NOMO-1 treated with dmso at 0.1 percent for 144 hours (cell line): ENCODE data around the gene LDLRAD4.

Source experiments
- DNase-seq: peaks from one replicate; lab custom pipeline; 2025; ENCODE audit not compliant: unreplicated experiment; lab: John Stamatoyannopoulos, UW

The LDLRAD4 gene

GRCh38 chr18:13499803-13500202, 281.2 kb downstream of the LDLRAD4 start:
- no peak for DNase-seq

DNA sequence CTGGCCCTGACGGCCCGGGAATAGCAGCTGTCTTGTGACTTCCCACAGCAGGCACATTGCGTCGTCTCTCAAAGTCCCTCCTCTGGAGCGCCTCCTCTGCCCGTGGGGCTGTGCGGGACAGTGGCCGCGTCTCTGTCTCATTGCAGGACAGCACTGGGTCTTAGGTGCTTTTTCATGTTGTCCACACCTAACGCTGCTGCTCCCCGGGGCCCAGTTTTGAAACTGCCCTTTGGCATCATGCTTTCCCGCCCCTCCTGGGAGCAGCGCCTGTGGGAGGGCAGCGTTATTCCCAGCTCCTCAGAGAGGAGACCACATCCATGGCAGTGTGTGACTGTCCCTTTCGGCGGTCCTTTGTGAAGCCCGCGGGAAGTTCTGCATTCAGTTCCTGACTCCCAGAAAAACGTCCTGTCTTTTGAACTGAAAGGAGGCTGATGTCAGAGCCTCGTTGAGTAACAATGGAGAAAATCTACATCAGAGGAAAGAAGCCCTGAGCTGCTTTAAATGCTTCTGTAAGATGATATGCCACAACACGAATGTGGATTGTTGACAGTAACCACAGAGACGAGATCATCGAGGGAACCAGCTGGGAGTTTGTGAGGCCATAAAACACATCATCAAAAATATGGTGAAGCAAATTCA, 281.8 kb downstream of the LDLRAD4 start:
- no peak for DNase-seq

GRCh38 chr18:13500869-13501542, 282.4 kb downstream of the LDLRAD4 start:
- DNase-seq: no peak

- DNase-seq: no peak
Measured at GRCh38 chr18:13501543-13501887, 283.0 kb downstream of the LDLRAD4 start.

- DNase-seq: no peak
Measured at GRCh38 chr18:13501891-13502290, 283.3 kb downstream of the LDLRAD4 start.

GRCh38 chr18:13502585-13502984, 284.0 kb downstream of the LDLRAD4 start:
- DNase-seq: no peak

DNA sequence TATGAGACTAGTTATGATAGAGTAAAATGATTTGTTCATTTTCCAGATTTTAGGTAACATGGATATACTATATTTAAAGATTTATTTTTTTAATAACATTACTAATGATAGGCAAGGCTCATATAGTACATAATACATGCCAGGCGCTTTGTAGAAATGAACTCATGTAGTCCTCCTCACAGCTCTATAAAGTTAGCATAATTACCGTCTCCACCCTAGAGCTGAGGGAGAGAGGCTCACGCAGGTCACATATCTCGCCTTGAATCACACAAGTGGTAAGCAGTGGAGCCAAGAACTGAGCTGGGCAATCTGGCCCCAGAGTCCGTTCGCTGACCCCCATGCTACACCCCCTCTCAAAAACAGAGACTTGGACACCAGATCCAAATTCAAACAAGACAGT, 285.3 kb downstream of the LDLRAD4 start:
- no peak for DNase-seq

DNA sequence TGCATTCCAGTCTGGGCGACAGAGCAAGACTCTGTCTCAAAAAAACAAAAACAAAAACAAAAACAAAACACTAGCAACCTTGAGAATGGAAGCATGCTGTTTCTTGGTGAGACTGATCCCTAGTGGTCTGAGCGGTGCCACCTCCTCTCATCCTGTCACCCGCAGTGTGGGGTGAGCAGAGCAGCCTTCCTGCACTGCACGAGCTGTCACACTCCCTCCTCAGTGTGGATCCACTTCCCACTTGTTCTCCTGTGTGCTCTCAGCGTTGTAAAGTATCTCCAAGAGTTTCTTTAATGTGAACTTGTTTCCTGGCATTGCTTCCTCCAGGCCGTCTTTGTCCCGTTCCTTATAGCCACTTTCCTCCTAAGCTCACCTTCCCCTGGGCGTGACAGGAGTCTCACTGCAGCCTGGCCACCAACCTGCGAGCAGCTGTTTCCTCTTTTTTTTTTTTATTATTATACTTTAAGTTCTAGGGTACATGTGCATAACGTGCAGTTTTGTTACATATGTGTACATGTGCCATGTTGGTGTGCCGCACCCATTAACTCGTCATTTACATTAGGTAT, 287.3 kb downstream of the LDLRAD4 start:
- no peak for DNase-seq

DNA sequence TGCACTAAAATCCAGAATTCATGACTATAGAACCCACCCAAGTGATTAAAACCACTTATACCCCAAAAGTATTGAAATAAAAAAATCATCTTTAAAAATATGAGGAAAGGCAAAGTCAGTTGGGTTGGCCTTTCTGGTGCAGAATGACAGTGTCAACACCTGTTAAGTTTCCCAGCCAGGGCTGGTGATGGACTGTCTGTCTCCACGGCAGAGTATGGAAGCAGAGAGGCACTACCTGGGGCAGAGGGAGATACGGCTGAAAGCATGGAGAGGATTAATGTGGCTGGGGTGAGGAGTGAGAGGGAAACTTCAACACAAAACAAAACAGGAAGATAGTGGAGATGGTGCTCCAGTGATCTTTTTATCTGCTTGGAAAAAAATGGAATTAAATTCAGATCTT, 292.0 kb downstream of the LDLRAD4 start:
- DNase-seq: no peak

DNA sequence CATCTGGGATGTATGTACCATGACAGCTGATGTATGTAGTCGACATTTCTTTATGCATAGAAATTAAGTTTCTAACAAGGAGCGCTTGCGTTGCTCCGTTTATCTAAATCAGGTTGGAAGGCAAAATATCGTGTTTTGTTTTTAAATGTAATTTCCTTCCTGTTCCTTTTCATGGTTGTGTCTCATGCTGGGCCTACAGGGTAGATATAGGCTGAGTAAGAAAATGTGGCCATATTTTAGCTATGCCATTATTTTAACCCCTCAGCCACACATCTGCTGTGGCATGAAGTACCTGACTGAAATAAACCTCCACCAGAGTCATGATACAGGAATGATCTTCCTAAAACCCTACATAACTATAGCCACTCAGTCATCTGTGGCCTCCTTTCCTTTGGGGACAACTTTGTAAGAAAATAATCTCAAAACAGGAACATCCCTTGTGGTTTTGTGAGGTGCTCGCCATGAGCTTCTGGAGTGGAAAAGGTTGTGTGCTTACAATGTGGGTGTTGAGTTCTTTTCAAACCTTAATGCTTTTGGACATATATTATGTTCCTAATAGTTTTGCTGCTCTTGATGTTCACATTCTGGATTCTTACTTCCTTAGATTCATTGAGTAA, 293.5 kb downstream of the LDLRAD4 start:
- DNase-seq: no peak

DNA sequence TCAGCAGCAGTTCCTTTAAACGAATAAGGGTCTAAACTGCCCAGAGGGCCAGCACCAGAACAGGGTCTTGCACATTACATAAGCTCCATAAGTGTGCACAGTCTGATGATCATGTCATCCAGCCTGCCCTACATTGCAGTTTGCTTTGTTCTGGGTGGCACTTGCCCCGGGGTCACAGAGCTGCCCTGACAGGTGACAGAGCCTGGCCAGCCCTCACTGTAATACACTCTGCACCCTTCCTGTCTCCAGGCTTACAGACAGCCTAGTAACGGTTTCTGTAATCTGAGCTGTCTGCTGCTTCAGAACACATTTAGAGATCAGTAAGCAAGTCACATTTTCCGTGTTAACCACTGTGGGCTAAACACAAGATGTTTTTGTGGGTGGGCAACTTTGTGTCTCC, 294.5 kb downstream of the LDLRAD4 start:
- DNase-seq: no peak

GRCh38 chr18:13513481-13513880, 294.9 kb downstream of the LDLRAD4 start:
- DNase-seq: no peak

DNA sequence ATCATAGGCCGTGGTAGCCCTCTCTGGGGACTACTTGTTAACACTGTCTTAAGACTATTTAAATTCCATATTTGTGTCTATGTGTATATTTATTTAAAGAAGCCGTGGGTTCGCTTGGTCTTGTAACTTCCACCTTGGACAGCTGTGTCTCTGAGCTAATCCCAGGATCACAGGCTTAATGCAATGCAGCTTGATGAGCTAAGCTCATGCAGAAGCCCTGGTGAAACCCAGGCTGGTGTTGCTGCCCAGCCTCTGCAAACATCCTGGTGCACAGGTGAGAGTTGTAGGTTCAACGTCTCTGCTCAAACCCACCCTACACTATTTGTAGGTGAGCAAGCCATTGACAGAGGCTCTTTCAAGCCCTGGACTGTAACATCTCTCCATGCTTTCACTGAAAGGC, 296.0 kb downstream of the LDLRAD4 start:
- no peak for DNase-seq

- DNase-seq: no peak
Measured at GRCh38 chr18:13516855-13517254, 298.3 kb downstream of the LDLRAD4 start.

DNA sequence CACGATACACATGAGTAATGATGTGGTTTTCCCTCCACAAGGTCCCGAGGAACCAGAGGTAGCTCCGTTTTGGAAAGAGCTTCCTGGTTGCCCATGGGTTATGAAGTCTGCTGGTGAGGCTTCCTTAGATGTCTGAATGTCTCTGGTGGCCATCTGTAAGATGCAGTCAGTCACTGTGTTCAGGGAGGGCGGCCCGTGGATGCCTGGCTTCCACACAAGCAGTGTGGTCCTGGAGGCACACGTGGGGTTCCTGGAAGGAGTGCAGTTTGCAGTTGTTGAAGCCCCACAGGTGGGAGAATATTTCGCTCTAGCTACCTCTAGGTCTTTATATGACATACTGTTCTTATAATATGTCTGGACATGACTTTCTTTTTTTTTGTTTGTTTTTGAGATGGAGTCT, 298.8 kb downstream of the LDLRAD4 start:
- no peak for DNase-seq

DNA sequence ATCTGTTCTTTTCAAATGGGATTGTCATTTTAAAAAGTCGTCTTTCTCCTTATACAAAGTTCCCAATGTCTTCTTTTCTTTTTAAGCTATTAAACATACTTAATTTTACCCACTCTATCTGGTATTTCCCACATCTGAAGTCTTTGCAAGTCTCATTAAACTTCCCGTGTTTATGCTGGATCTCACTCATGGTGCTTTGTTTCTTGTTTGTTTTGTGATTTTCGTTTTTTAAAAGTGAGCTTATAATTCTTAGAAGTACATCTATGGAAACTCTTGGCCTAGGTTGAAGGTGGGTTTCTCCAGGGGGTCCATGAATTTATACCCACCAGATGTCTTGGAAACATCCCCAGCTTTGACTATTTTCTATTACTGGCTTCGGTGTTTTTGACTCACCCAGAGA, 299.8 kb downstream of the LDLRAD4 start:
- no peak for DNase-seq

GRCh38 chr18:13520306-13520705, 301.7 kb downstream of the LDLRAD4 start:
- no peak for DNase-seq

DNA sequence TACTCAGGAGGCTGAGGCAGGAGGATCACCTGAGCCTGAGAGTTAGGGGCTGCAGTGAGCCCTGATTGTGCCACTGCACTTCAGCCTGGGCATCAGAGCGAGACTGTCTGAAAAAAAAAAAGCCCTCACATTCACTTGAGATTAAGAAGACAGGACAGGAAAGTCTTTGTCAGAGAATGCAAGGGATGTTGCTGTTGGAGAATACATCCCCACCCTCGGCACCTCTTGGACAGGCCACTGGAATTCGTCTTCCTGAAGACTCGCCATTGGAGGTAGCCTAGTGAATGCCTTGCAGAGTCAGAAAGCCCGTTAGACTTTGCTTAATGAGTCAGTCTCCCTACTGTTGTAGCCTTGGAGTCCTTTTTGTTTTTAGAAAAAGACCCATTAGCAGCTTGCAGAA, 302.2 kb downstream of the LDLRAD4 start:
- DNase-seq: no peak

DNA sequence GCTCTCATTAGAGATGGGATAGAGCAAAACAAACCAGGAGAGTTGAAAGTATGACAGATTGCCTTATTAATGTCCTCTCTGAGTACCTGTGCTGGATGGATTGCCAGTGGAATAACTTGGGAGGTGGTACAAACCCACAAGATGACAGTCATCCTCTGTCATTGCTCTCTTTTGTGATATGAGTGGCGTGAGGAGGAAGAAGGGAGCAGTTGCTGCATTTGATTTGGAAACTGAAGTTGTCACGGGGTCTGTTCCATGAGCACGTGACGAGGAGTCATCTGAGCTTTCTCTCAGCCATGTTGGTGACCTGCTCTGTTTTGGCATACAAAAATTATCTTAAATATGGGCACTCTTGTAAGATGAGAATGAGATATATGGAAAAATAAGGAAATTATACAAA, 302.9 kb downstream of the LDLRAD4 start:
- no peak for DNase-seq

GRCh38 chr18:13522256-13522655, 303.7 kb downstream of the LDLRAD4 start:
- DNase-seq: no peak

- no peak for DNase-seq
Measured at GRCh38 chr18:13522861-13523660, 304.5 kb downstream of the LDLRAD4 start.

DNA sequence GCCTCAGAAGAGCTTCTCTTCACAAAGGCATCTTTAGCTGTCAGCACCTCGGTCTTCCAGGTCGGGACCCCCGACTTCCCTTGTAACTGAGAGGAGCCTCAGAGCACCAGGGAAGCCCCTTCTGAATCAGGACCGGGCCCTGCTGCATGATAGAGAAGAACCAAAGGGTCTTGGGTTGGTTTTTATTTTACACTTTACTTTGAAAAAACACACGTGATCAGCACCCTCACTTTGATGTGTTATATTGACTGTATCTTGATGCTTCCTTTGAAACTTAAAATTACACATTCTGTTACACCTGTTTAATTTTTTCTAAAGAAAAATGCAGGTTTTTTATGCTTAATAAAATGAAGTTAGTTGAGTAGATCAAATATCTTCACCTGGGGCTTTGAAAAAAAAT, 305.5 kb downstream of the LDLRAD4 start:
- DNase-seq: no peak
